ENCODE measurements around the gene HIGD2A. TPM values are rescaled to one million over a fixed set of nuclear protein-coding genes. Genes with fewer than 3 reads are reported as not detected.

Gene HIGD2A
- total RNA-seq, 1 donor from 2014 or later, result 74.6 TPM

DNA sequence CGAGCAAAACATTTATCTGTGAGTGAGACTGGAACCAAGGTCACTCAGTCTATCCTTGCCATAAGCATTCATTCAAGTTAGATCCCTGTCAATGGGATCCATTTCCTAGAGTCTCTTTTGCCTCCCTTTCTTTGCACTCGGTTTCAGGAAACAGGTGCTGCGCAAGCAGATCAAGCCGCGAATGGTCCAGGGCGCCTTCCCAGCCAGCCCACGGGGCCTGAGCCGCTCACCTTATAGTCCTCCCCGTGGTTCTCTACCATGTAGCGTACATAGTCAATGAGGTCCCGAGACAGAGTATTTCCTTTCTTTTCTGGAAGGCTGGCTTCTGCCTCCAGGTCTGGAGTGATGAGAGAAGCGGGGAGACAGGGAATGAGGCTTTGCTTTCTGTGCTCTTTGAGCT lies 3.6 kb upstream of the HIGD2A start:
- TF ChIP-seq, protein P1, sequence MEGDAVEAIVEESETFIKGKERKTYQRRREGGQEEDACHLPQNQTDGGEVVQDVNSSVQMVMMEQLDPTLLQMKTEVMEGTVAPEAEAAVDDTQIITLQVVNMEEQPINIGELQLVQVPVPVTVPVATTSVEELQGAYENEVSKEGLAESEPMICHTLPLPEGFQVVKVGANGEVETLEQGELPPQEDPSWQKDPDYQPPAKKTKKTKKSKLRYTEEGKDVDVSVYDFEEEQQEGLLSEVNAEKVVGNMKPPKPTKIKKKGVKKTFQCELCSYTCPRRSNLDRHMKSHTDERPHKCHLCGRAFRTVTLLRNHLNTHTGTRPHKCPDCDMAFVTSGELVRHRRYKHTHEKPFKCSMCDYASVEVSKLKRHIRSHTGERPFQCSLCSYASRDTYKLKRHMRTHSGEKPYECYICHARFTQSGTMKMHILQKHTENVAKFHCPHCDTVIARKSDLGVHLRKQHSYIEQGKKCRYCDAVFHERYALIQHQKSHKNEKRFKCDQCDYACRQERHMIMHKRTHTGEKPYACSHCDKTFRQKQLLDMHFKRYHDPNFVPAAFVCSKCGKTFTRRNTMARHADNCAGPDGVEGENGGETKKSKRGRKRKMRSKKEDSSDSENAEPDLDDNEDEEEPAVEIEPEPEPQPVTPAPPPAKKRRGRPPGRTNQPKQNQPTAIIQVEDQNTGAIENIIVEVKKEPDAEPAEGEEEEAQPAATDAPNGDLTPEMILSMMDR (IDR thresholded peaks at IDR 0.05), result no peak
- H3K27me3 Mint-ChIP-seq (ENCODE audit: low read depth), result no peaks in the 10 kb centered on the region
- DNase-seq (ENCODE audit: low spot score), result no peak
- H3K36me3 Mint-ChIP-seq (ENCODE audit: low read depth), result peaks cover 4% of the 10 kb centered on the region
- H3K4me3 Mint-ChIP-seq (ENCODE audit: unreplicated experiment), result no peak overlapping the region
- H3K27ac Mint-ChIP-seq (ENCODE audit: unreplicated experiment), result no peak overlapping the region
- H3K4me1 Mint-ChIP-seq (ENCODE audit: low read depth), result peaks cover 23% of the 10 kb centered on the region
- no peaks in the 10 kb centered on the region for H3K9me3 Mint-ChIP-seq (ENCODE audit: low read depth)

DNA sequence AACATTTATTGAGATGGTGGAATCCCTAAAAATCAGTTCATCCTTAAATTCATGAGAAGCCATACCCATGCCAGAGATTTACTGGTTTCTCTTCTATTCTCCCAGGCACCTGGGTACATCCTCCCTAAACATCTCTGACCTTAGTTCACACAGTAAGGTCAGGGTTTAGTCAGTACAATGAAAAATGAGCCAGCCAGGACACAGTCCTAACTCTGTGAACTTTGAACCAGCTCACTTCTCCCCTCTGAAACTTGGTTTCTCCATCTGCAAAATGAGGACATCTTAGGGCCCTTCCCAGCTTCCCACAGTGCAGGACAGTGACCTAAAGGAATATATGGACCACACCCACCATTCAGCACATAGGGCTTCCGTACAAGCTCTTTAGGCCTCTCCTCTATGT lies 2.1 kb upstream of the HIGD2A start:
- Mint-ChIP-seq H3K4me3 (ENCODE audit: unreplicated experiment) (peak overlapping the region; percentile 35), H3K27ac (ENCODE audit: unreplicated experiment) (no peak overlapping the region), H3K27me3 (ENCODE audit: low read depth) (no peaks in the 10 kb centered on the region), H3K9me3 (ENCODE audit: low read depth) (no peaks in the 10 kb centered on the region), H3K4me1 (ENCODE audit: low read depth) (peaks cover 23% of the 10 kb centered on the region), H3K36me3 (ENCODE audit: low read depth) (peaks cover 6% of the 10 kb centered on the region)
- DNase-seq (ENCODE audit: low spot score), result no peak
- TF ChIP-seq, protein P1 (IDR thresholded peaks at IDR 0.05), result no peak

DNA sequence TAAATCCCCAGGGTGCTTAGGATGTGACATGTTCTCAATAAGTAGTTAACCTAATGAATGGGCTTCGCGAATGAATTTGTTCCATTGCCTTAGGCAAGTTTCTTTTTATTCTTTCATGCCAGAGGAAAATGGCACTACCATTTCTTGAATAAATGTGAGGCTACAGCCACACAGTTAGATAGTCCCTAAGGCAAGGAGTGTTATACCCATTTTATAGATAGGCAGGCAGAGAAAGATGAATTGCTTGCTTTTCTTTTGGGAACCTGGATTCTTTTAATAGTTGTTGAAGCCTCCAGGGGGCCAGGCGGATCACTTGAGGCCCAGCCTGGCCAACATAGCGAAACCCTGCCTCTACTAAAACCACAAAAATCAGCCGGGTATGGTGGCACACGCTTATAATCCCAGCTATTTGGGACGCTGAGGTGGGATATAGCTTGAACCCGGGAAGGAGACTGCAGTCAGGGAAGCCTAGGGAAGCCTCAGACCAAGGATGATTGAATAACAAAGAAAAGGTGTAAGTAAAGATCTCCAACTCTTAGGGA lies 1.1 kb upstream of the HIGD2A start:
- Mint-ChIP-seq H3K9me3 (ENCODE audit: low read depth) (no peaks in the 10 kb centered on the region), H3K4me1 (ENCODE audit: low read depth) (peaks cover 23% of the 10 kb centered on the region), H3K4me3 (ENCODE audit: unreplicated experiment) (peak overlapping the region; percentile 100), H3K36me3 (ENCODE audit: low read depth) (peaks cover 8% of the 10 kb centered on the region), H3K27me3 (ENCODE audit: low read depth) (no peaks in the 10 kb centered on the region), H3K27ac (ENCODE audit: unreplicated experiment) (peak overlapping the region; percentile 100)
- DNase-seq (ENCODE audit: low spot score), result no peak
- TF ChIP-seq, protein P1 (IDR thresholded peaks at IDR 0.05), result no peak

DNA sequence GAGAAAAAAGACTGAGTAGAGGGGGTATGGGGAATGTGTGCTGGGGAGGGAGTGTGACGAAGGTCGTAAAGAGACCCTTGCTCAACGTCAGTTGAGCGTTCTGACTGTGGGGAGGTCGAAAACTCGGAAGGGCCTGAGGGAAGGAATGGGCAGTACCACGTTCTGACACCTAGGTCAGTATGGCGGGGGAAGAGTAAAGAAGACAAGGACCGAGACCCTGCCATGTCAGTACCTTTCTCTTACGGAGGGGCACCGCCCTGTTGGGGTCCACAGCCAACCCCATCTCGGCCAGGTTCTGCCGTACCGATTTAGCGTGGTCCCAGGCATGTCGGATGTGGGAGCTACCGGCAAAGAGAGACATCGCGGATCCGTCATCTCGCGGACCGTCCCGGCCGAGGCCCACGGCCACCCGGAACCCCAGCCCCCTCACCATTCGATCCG lies 528 bp upstream of the HIGD2A start:
- Mint-ChIP-seq H3K27ac (ENCODE audit: unreplicated experiment) (peak overlapping the region; percentile 100), H3K4me3 (ENCODE audit: unreplicated experiment) (peak overlapping the region; percentile 100), H3K4me1 (ENCODE audit: low read depth) (peaks cover 23% of the 10 kb centered on the region), H3K27me3 (ENCODE audit: low read depth) (no peaks in the 10 kb centered on the region), H3K9me3 (ENCODE audit: low read depth) (no peaks in the 10 kb centered on the region), H3K36me3 (ENCODE audit: low read depth) (peaks cover 8% of the 10 kb centered on the region)
- no peak for DNase-seq (ENCODE audit: low spot score)
- TF ChIP-seq, protein P1 (IDR thresholded peaks at IDR 0.05), result no peak

DNA sequence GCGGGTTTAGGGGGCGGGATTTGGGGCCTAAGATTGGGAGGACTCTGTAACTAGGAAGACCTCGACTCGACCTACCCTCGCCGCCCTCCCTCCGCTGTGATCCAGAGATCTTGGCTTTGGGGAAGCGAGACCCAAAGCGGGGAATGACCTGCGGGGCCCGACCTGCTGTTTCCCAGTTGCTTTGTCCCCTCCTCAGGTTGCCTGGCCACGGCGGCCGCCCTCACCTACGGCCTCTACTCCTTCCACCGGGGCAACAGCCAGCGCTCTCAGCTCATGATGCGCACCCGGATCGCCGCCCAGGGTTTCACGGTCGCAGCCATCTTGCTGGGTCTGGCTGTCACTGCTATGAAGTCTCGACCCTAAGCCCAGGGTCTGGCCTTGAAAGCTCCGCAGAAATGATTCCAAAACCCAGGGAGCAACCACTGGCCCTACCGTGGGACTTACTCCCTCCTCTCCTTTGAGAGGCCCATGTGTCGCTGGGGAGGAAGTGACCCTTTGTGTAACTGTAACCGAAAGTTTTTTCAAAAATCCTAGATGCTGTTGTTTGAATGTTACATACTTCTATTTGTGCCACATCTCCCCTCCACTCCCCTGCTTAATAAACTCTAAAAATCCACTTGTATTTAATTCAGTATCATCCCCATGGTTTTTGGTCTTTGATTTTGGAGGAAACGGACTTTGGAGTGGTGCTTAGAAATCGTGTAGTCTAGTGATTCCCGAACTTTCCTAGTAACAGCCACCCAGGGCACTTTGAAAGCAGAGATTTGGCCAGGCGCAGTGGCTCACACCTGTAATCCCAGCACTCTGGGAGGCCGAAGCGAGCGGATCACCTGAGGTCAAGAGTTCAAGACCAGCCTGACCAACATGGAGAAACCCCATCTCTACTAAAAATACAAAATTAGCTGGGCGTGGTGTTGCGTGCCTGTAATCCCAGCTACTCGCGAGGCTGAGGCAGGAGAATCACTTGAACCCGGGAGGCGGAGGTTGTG lies 878 bp downstream of the HIGD2A start:
- H3K4me1 Mint-ChIP-seq (ENCODE audit: low read depth), result peaks cover 23% of the 10 kb centered on the region
- peak overlapping the region; percentile 100 for H3K4me3 Mint-ChIP-seq (ENCODE audit: unreplicated experiment)
- peaks cover 8% of the 10 kb centered on the region for H3K36me3 Mint-ChIP-seq (ENCODE audit: low read depth)
- no peaks in the 10 kb centered on the region for H3K27me3 Mint-ChIP-seq (ENCODE audit: low read depth)
- H3K27ac Mint-ChIP-seq (ENCODE audit: unreplicated experiment), result peak overlapping the region; percentile 100
- DNase-seq (ENCODE audit: low spot score), result peak; percentile 99
- TF ChIP-seq, protein P1 (IDR thresholded peaks at IDR 0.05), result no peak
- no peaks in the 10 kb centered on the region for H3K9me3 Mint-ChIP-seq (ENCODE audit: low read depth)

Data from chondrocyte (in vitro differentiated cells).